CD4-positive, CD25-positive, alpha-beta regulatory T cell (primary cell): ENCODE results near the gene HSD3B2. TPM values are rescaled to one million over a fixed set of nuclear protein-coding genes. Genes with fewer than 3 reads are reported as not detected.

Experiments used
- ATAC-seq, 2 donors: fragments of 150-1000 bp; cut with Tn5 transposase; one replicate each; pipeline ENCODE4 v1.10.0; 2021; ENCODE audit warnings: low read depth in 2 of 2, moderate number of reproducible peaks in 2 of 2, moderate library complexity in 1 of 2
- DNase-seq, 3 donors: peaks; one replicate each; pipeline versions ENCODE4 v3.0.0 to v3.0.0-alpha.2; 2012 to 2022; ENCODE audit warnings: mixed read lengths in 1 of 3
- H3K27ac ChIP-seq: one replicate; pipeline ENCODE4 v1.7.0; 2013; ENCODE audit warnings: mild to moderate bottlenecking, low read length; ENCODE audit not compliant: insufficient read depth, poor library complexity, severe bottlenecking
- H3K27me3 ChIP-seq: one replicate; pipeline ENCODE4 v1.7.0; 2013; ENCODE audit warnings: low read length; ENCODE audit not compliant: control insufficient read depth, insufficient read depth
- H3K36me3 ChIP-seq: one replicate; pipeline ENCODE4 v1.7.0; 2013; ENCODE audit warnings: mild to moderate bottlenecking, low read length, moderate library complexity; ENCODE audit not compliant: control insufficient read depth, insufficient read depth
- H3K4me1 ChIP-seq: 2 replicates; pipeline ENCODE4 v1.7.0; 2013; ENCODE audit warnings: mild to moderate bottlenecking, low read length; ENCODE audit not compliant: insufficient read depth, control insufficient read depth, poor library complexity, severe bottlenecking
- H3K4me3 ChIP-seq: one replicate; pipeline ENCODE4 v1.7.0; 2013; ENCODE audit warnings: low read depth, mild to moderate bottlenecking, low read length, moderate library complexity
- H3K9me3 ChIP-seq, 2 experiments: 1 replicate in 1 of 2; 2 replicates in 1 of 2; pipeline ENCODE4 v1.7.0; 2013; ENCODE audit warnings: low read length in 2 of 2, mild to moderate bottlenecking in 1 of 2, moderate library complexity in 1 of 2; ENCODE audit not compliant: control insufficient read depth in 2 of 2
- H3K27ac Mint-ChIP-seq, 3 donors: one replicate each; pipeline ENCODE4 v1.8.0; 2020 to 2022; ENCODE audit warnings: mild to moderate bottlenecking in 3 of 3, mixed read lengths in 3 of 3, moderate library complexity in 2 of 3
- H3K27me3 Mint-ChIP-seq: one replicate; pipeline ENCODE4 v1.8.0; 2022; ENCODE audit warnings: mild to moderate bottlenecking, mixed read lengths
- H3K36me3 Mint-ChIP-seq: one replicate; pipeline ENCODE4 v1.8.0; 2020; ENCODE audit warnings: mixed read lengths
- H3K4me1 Mint-ChIP-seq, 4 donors: one replicate each; pipeline ENCODE4 v1.8.0; 2020 to 2022; ENCODE audit warnings: mixed read lengths in 4 of 4, mild to moderate bottlenecking in 1 of 4
- H3K4me3 Mint-ChIP-seq, 4 donors: one replicate each; pipeline ENCODE4 v1.8.0; 2020 to 2022; ENCODE audit warnings: mild to moderate bottlenecking in 4 of 4, mixed read lengths in 4 of 4, moderate library complexity in 3 of 4
- H3K9me3 Mint-ChIP-seq, 7 donors: one replicate each; pipeline ENCODE4 v1.8.0; 2020 to 2022; ENCODE audit warnings: mixed read lengths in 7 of 7, mild to moderate bottlenecking in 3 of 7, moderate library complexity in 2 of 7
- polyA plus RNA-seq, 4 donors: library from polyadenylated mRNA; unstranded; fragments of 300-500 nt; fragmentation: Illumina TruSeq; gene quantifications; one replicate each; pipeline ENCODE4 v1.2.3, GENCODE V29; 2021
- total RNA-seq: library from RNA; stranded (reverse); gene quantifications from one replicate; pipeline ENCODE4 v1.2.3, GENCODE V29; 2022

HSD3B2 gene
- total and polyA plus RNA-seq, 5 donors from 2014 or later: not detected

- ATAC-seq (no peak), DNase-seq (no peak)
- no peaks in the 10 kb centered on the region for H3K36me3 ChIP-seq
- Mint-ChIP-seq H3K9me3 (peaks cover 0 to 25% (median 8%) of the 10 kb centered on the region in 7 donors), H3K27me3 (no peaks in the 10 kb centered on the region), H3K36me3 (no peaks in the 10 kb centered on the region), H3K4me1 (no peaks in the 10 kb centered on the region), H3K4me3 (no peak overlapping the region), H3K27ac (no peak overlapping the region)
- H3K4me3 ChIP-seq: no peak overlapping the region
- no peaks in the 10 kb centered on the region for H3K4me1 ChIP-seq
- no peaks in the 10 kb centered on the region for H3K27me3 ChIP-seq
- no peak overlapping the region for H3K27ac ChIP-seq
- peaks cover 0 to 10% of the 10 kb centered on the region in 2 experiments for H3K9me3 ChIP-seq
Observed at GRCh38 chr1:119404736-119405135, 10.2 kb upstream of the HSD3B2 start.

- no peak overlapping the region for H3K27ac Mint-ChIP-seq
- H3K4me3 ChIP-seq: no peak overlapping the region
- H3K4me3 Mint-ChIP-seq: no peak overlapping the region
- peaks cover 0 to 6% of the 10 kb centered on the region in 2 experiments for H3K9me3 ChIP-seq
- no peaks in the 10 kb centered on the region for H3K27me3 ChIP-seq
- H3K27ac ChIP-seq: no peak overlapping the region
- no peak for ATAC-seq
- H3K27me3 Mint-ChIP-seq: no peaks in the 10 kb centered on the region
- no peaks in the 10 kb centered on the region for H3K36me3 Mint-ChIP-seq
- H3K4me1 Mint-ChIP-seq: no peaks in the 10 kb centered on the region
- H3K36me3 ChIP-seq: no peaks in the 10 kb centered on the region
- no peaks in the 10 kb centered on the region for H3K4me1 ChIP-seq
- no peak for DNase-seq
- H3K9me3 Mint-ChIP-seq: peaks cover 1 to 30% (median 5%) of the 10 kb centered on the region in 7 donors
Observed at GRCh38 chr1:119409731-119410130, 5.2 kb upstream of the HSD3B2 start.

DNA sequence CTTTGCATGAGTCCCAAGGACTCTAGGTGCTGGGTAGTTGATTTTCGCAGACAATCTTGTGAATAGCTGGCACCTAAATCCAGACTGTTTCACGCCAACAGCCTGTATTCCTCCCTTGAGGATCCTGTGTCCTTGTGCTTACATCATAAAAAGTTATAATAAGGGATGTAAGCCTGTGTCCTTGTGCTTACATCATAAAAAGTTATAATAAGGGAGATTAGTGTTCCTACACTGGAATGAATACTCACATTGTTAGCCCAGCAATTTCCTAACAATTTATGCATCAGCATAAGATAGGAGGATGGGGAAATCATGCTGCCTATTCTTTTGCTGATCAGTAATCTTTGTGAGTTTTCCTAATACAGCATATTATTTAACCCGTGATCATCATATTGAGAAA, 4.0 kb upstream of the HSD3B2 start:
- ATAC-seq: no peak
- Histone ChIP-seq H3K27me3 (no peaks in the 10 kb centered on the region), H3K4me3 (no peak overlapping the region), H3K4me1 (no peaks in the 10 kb centered on the region), H3K27ac (no peak overlapping the region), H3K36me3 (no peaks in the 10 kb centered on the region), H3K9me3 (peaks cover 0 to 6% of the 10 kb centered on the region in 2 experiments)
- Mint-ChIP-seq H3K4me3 (no peak overlapping the region), H3K9me3 (peaks cover 1 to 25% (median 5%) of the 10 kb centered on the region in 7 donors), H3K36me3 (no peaks in the 10 kb centered on the region), H3K27me3 (no peaks in the 10 kb centered on the region), H3K4me1 (no peaks in the 10 kb centered on the region), H3K27ac (no peak overlapping the region)
- no peak for DNase-seq

DNA sequence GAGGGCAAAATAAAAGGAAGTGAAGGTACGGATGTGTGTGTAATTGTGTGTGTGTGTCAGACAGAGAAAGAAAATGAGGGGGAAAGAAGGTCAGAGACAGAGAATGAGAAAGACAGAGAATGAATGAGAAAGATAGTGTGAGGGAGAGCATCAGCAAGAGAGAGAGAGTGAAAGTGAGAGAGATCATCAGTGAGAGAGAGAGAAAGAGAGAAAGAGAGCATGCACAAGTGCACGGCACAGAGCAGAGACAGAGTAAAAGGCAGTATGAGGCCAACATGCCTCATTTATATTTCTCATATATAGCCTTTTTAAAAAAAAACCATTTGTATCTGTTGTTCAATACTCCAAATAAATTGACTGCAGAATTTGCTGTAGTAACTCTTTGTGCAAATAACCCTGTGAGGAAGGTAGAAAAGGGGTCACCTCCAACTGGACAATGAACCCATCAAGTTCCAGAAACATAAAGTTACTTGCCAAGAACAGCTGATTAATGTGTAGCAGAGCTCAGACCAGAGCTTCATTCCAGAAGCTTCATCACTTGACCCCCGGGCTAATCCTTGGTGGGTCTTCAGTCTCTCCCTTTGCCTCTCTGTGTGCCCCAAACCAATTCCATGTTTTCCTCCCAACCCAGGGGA, 1.2 kb downstream of the HSD3B2 start:
- Mint-ChIP-seq H3K9me3 (peaks cover 0 to 1% (median 0%) of the 10 kb centered on the region in 7 donors), H3K36me3 (no peaks in the 10 kb centered on the region), H3K27me3 (no peaks in the 10 kb centered on the region), H3K4me3 (no peak overlapping the region), H3K4me1 (no peaks in the 10 kb centered on the region), H3K27ac (no peak overlapping the region)
- Histone ChIP-seq H3K27me3 (no peaks in the 10 kb centered on the region), H3K27ac (no peak overlapping the region), H3K9me3 (no peaks in the 10 kb centered on the region), H3K4me3 (no peak overlapping the region), H3K36me3 (no peaks in the 10 kb centered on the region), H3K4me1 (no peaks in the 10 kb centered on the region)
- DNase-seq: no peak
- ATAC-seq: no peak

- no peak for ATAC-seq
- no peaks in the 10 kb centered on the region for H3K36me3 ChIP-seq
- H3K27me3 Mint-ChIP-seq: no peaks in the 10 kb centered on the region
Observed at GRCh38 chr1:119419109-119419508, 4.2 kb downstream of the HSD3B2 start.

DNA sequence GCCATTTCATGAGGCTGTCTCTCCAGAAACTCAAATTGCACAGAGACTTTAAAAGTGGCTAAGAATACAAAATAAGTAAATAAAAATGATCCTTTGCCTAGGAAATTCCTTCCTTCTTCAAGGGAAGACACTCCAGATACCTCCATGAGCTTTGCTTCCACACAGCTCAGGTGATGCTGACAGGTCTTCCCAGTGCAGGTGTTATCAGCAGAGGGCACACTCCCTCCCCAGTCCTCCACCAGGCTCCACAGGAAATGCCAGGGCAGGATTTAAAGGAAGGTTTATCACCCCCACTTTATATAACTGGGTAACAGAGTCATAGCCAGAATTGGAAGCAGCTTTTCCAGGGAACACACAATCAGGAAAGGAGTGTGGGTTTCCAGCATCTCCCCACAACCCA, 5.7 kb downstream of the HSD3B2 start:
- no peak overlapping the region for H3K4me3 Mint-ChIP-seq
- H3K4me1 Mint-ChIP-seq: no peaks in the 10 kb centered on the region
- H3K27me3 Mint-ChIP-seq: no peaks in the 10 kb centered on the region
- Histone ChIP-seq H3K36me3 (no peaks in the 10 kb centered on the region), H3K4me3 (no peak overlapping the region), H3K27ac (no peak overlapping the region), H3K9me3 (no peaks in the 10 kb centered on the region), H3K4me1 (no peaks in the 10 kb centered on the region), H3K27me3 (no peaks in the 10 kb centered on the region)
- H3K36me3 Mint-ChIP-seq: no peaks in the 10 kb centered on the region
- no peak overlapping the region for H3K27ac Mint-ChIP-seq
- DNase-seq (no peak), ATAC-seq (no peak)
- H3K9me3 Mint-ChIP-seq: no peaks in the 10 kb centered on the region

More at GRCh38 chr1:119419109-119419508, 4.2 kb downstream of the HSD3B2 start:
- H3K4me1 ChIP-seq: no peaks in the 10 kb centered on the region
- no peak overlapping the region for H3K27ac ChIP-seq
- no peak overlapping the region for H3K4me3 ChIP-seq
- H3K36me3 Mint-ChIP-seq: no peaks in the 10 kb centered on the region
- H3K27me3 ChIP-seq: no peaks in the 10 kb centered on the region
- H3K27ac Mint-ChIP-seq: no peak overlapping the region
- no peak overlapping the region for H3K4me3 Mint-ChIP-seq
- H3K9me3 ChIP-seq: no peaks in the 10 kb centered on the region
- no peaks in the 10 kb centered on the region for H3K4me1 Mint-ChIP-seq
- no peak for DNase-seq
- H3K9me3 Mint-ChIP-seq: no peaks in the 10 kb centered on the region

- H3K9me3 Mint-ChIP-seq: peaks cover 0 to 4% (median 0%) of the 10 kb centered on the region in 7 donors
Observed at GRCh38 chr1:119422631-119423030, 7.7 kb downstream of the HSD3B2 start.

DNA sequence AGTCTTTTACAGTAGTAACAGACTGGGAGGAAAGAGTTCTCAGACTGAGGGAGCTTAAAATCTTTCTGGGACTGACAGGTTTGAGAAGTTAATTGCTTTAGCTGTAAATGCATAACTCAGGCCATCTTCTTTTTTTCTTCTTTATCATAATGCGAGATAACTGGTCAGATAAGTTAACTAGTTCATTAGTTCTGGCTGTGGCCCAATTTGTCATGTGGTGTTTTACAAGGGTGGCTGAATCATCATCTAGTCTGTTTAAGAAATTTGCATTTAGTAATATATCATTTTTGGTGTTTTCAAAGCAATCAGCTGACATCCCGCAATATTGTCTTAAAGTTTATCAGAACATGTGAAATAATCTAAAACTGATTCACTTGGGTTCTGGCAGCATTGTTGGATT, 14.0 kb downstream of the HSD3B2 start:
- ATAC-seq: no peak

More at GRCh38 chr1:119422631-119423030, 7.7 kb downstream of the HSD3B2 start:
- H3K27me3 ChIP-seq: no peaks in the 10 kb centered on the region
- DNase-seq (no peak), ATAC-seq (no peak)
- Mint-ChIP-seq H3K27ac (no peak overlapping the region), H3K27me3 (no peaks in the 10 kb centered on the region), H3K36me3 (no peaks in the 10 kb centered on the region), H3K4me1 (no peaks in the 10 kb centered on the region), H3K4me3 (no peak overlapping the region)
- no peaks in the 10 kb centered on the region for H3K36me3 ChIP-seq
- no peak overlapping the region for H3K4me3 ChIP-seq
- no peak overlapping the region for H3K27ac ChIP-seq
- H3K4me1 ChIP-seq: no peaks in the 10 kb centered on the region
- no peaks in the 10 kb centered on the region for H3K9me3 ChIP-seq

More for the DNA sequence above, 14.0 kb downstream of the HSD3B2 start:
- Mint-ChIP-seq H3K9me3 (peaks cover 0 to 13% (median 0%) of the 10 kb centered on the region in 7 donors), H3K4me3 (no peak overlapping the region), H3K36me3 (no peaks in the 10 kb centered on the region), H3K27me3 (peaks cover 4% of the 10 kb centered on the region), H3K27ac (no peak overlapping the region), H3K4me1 (no peaks in the 10 kb centered on the region)
- H3K36me3 ChIP-seq: no peaks in the 10 kb centered on the region
- DNase-seq: no peak
- no peak overlapping the region for H3K27ac ChIP-seq
- no peak overlapping the region for H3K4me3 ChIP-seq
- no peaks in the 10 kb centered on the region for H3K27me3 ChIP-seq
- H3K9me3 ChIP-seq: no peaks in the 10 kb centered on the region
- no peaks in the 10 kb centered on the region for H3K4me1 ChIP-seq
